AG04450 (cell line): ENCODE results near the gene TTLL7. TPM values are rescaled to one million over a fixed set of nuclear protein-coding genes. Genes with fewer than 3 reads are reported as not detected.

Experiments used
- CTCF ChIA-PET: fragments of 300-600, 350-600 bp; formaldehyde crosslinking; extraction: SDS; loops from one replicate; lab custom pipeline; 2022; ENCODE audit warnings: antibody characterized with exemption, inconsistent platforms; lab: Charles Lee
- POLR2A ChIA-PET: fragments of 350-600 bp; formaldehyde crosslinking; extraction: SDS; loops from one replicate; lab custom pipeline; 2021; ENCODE audit warnings: antibody characterized with exemption, inconsistent platforms; lab: Yijun Ruan, JAX
- DNase-seq: peaks from one replicate; pipeline ENCODE4 v3.0.0-alpha.2; 2011; ENCODE audit warnings: low read depth, low spot score
- H3K27ac ChIP-seq: one replicate; pipeline ENCODE4 v1.5.1; 2012; ENCODE audit warnings: low read depth, low read length, control low read depth
- H3K27me3 ChIP-seq: one replicate; pipeline ENCODE4 v1.6.0; 2012; ENCODE audit warnings: low read length; ENCODE audit not compliant: control insufficient read depth, insufficient read depth
- H3K4me3 ChIP-seq: 2 replicates; pipeline ENCODE4 v1.5.1; 2011; ENCODE audit warnings: mild to moderate bottlenecking, low read depth, low read length, control low read depth
- H3K9me3 ChIP-seq: 2 replicates; pipeline ENCODE4 v1.5.1; 2012; ENCODE audit warnings: low read length; ENCODE audit not compliant: control insufficient read depth, insufficient read depth
- CTCF ChIP-seq: IDR thresholded peaks from 2 replicates; pipeline ENCODE4 v1.5.1; 2011; ENCODE audit warnings: low read depth, low read length, control low read depth, inconsistent platforms
- polyA plus RNA-seq: library from polyadenylated mRNA; depleted of rRNA; stranded (reverse); fragments of >200 nt; gene quantifications from 2 replicates; pipeline ENCODE4 v1.2.3, GENCODE V29; 2011

Gene TTLL7
- polyA plus RNA-seq, 1 experiment = 17.9 TPM

- POLR2A ChIA-PET = no interaction called here
Observed at GRCh38 chr1:84027368-84027767, 28.4 kb upstream of the TTLL7 start.

DNA sequence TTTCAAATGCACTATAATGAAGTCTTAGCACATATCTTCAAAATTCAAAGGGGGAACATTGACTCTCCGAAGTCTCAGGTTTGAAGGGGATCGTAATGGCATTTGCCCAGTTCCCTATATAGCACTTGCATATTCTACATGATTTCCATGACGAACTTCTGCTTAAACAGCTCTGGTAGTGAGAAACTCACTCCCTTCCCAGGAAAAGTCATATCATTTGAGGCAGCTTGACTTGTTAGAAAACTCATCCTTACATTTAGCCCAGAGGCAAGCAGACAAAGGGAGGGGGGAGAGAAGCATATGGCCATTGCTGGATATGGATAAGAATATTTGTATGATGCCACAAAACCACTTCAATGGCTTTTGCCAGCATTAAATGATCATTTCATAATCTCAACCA is 27.0 kb upstream of the TTLL7 start:
- Histone ChIP-seq H3K27ac (no peak overlapping the region), H3K9me3 (no peaks in the 10 kb centered on the region), H3K27me3 (peaks cover 2% of the 10 kb centered on the region), H3K4me3 (no peak overlapping the region)
- POLR2A ChIA-PET = no interaction called here
- no peak for DNase-seq
- TF ChIP-seq CTCF = no peak
- CTCF ChIA-PET = no interaction called here

More at GRCh38 chr1:84027368-84027767, 28.4 kb upstream of the TTLL7 start:
- H3K27ac ChIP-seq = no peak overlapping the region
- CTCF ChIA-PET = no interaction called here
- no peaks in the 10 kb centered on the region for H3K9me3 ChIP-seq
- no peak overlapping the region for H3K4me3 ChIP-seq
- H3K27me3 ChIP-seq = peaks cover 2% of the 10 kb centered on the region
- no peak for TF ChIP-seq CTCF
- no peak for DNase-seq

GRCh38 chr1:84021822-84022221 is 22.9 kb upstream of the TTLL7 start:
- H3K9me3 ChIP-seq = no peaks in the 10 kb centered on the region
- H3K4me3 ChIP-seq = no peak overlapping the region
- ChIA-PET POLR2A (no interaction called here), CTCF (no interaction called here)
- DNase-seq = no peak
- H3K27me3 ChIP-seq = no peaks in the 10 kb centered on the region
- H3K27ac ChIP-seq = no peak overlapping the region
- no peak for TF ChIP-seq CTCF

DNA sequence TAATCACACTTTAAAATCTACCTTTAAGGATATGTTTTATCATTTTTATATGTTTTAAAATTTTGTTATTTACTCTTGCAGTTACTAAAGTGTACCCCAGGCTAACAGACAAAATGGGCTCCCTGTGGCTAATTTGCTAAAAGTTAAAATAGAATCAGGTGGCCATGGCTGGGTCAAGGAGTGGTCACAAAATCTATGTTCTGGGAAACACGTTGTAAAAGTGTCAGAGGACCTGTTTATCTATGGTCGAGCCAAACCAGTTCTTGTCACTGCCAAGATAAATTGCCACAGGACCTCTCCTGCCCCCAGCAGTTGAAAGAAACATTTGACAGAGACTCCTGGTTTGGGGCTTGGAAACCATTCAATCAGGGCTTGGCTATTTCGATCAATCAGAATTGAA is 21.2 kb upstream of the TTLL7 start:
- no peak for TF ChIP-seq CTCF
- H3K9me3 ChIP-seq = no peaks in the 10 kb centered on the region
- ChIA-PET CTCF (no interaction called here), POLR2A (no interaction called here)
- H3K27me3 ChIP-seq = no peaks in the 10 kb centered on the region
- H3K4me3 ChIP-seq = no peak overlapping the region
- no peak overlapping the region for H3K27ac ChIP-seq
- DNase-seq = no peak

- no peaks in the 10 kb centered on the region for H3K9me3 ChIP-seq
- no peak overlapping the region for H3K4me3 ChIP-seq
- no peak for DNase-seq
- no peaks in the 10 kb centered on the region for H3K27me3 ChIP-seq
- no peak overlapping the region for H3K27ac ChIP-seq
- ChIA-PET CTCF (no interaction called here), POLR2A (no interaction called here)
- TF ChIP-seq CTCF = no peak
Observed at GRCh38 chr1:84019217-84019616, 20.3 kb upstream of the TTLL7 start.
